Hypothalamus (tissue), 51 donors: ENCODE data around the gene PDE1A.

Experiments used
- DNase-seq, 51 donors: peaks; one replicate each; lab custom pipeline; 2025; lab: John Stamatoyannopoulos, UW

The PDE1A gene

DNA sequence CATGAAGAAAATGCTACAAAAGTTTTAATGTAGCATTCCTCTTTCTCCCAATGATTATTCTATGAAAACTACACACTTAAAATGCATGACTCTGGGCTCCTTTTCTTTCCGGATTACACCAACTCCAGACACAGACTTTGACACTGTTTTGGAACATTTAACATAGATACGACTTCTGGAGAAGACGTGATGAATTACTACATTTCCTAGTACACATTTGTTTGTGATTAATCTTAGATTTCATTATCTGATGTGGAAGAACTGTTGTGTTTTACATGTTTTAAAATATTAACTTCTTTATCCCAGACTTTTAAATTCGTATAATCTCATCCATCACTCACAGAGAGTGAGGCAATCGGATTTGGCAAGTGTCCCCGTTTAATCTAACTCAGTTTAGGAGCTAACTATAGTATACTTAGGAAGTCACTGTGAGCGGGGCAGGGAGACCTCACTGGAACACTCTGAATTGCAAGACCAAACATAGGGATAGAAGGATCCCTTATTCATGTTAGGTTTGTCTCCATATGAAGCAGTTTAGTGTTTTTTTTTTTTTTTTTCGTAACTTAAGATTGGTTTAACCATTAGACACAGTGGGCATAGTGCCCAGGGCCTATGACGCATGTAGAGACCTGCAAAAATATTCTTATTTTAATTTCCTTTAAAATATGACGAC is 66.7 kb downstream of the PDE1A start:
- DNase-seq: no peak

DNA sequence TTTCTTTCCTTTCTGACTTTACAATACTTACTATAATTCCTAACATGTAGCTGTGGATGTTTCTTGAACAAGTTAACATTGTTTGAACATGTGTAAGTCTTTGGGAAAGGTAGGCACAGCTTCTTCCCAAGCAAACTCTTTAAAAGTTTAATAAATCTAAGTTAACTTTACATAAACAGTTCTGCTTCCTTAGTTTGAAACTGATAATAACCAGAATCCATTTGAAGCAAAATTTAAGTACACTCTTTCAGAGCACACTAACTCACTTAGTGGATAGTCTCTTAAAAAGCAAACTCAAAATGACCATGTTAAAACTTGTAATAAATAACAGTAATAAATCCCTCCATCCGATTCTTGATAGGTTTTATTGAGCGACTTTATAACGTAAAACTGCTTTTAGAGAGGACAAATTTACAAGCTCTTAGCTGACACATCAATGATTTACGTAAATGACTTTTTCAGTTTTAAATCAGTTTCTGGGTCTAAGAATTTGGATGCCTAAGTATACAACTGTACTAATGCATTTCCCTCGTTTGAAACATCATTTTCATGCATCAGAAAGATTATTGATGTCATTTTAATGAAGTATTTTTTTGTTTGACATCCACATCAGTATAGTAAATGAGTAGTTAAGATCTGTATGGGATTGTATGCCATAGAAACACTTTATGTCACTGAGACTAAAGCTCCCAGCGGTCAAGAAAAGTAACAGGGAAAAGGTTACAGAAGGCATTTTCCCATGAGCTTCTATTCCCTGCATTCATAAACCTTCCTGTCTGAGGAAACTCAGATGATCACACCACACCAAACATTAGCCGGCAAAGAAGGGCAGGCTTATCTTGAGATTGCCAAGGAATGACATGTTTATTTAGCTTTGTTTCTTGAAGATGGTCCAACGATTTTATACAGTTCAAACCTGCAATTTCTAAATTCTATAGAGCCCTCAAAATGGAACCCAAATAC is 67.5 kb downstream of the PDE1A start:
- no peak for DNase-seq

DNA sequence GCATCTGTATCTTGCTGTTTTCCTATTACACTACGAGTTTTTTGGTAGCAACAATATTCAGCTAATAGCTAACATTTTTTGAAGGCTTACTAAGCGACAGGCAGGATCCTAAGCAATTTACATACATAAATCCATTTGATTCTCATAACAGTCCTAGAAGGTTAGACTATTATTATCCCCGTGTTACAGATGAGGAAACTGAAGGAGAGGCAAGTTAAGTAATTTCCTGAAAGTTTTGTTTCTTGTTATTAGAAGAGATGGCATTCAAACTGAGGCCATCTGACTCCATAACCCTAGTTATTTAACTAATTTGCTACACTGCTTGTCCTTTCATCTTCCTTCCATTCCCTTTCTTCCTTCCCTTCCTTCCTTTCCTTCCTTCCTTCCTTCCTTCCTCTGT is 68.2 kb downstream of the PDE1A start:
- DNase-seq: no peak

DNA sequence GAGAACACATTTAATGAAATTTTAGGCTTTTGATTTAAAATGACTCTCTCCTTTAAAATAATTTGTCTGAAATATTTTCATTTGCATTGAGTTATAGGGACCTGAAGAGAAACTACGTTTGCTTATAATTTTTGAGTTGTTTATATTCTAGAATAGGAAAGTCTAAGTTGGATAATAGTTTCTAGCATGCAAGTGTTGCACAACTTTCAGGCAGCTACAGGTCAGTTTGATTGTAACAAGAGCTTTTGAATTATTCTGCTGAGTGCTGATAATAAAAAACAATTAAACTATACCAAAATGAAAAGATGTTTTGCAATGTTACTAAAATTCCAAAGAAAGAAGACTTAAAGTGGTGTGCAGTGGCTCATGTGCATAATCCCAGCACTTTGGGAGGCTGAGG is 71.0 kb downstream of the PDE1A start:
- DNase-seq: no peak

DNA sequence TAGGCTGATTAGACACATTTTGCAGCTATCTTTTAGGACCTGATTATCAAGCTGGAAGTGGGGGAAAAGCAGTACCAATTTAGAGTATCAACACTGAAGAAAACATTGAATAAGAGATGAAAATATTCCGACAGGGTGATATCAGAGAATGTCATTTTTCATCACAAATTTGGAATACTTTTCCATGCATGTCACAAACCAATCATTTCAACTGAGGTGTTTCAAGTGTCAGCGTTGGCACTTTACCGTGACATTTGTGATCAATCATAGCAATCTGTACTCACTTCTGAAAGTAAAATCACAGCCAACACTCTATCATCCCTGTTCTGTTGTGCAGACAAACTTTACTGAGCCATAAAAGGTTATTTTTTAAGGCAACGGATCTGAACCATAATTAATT is 75.4 kb downstream of the PDE1A start:
- DNase-seq: no peak

DNA sequence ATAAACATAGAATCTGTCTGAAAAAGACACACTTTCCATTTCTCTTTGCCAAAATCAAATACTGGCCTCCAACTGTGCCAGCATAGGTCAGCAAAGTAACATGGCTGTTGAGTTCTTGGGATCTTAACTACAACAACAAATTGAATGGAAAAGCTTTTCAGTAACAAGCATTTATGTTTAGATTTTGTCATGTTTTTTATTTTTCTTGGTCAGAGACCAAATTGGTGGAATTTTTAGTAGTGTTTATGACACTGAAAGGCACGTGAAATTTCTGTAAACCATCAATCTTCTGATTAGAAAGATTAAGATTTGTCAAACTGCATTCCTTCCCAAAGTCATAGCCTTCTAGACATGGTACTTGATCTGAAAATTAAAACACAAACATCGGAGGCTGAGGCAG is 77.6 kb downstream of the PDE1A start:
- no peak for DNase-seq

DNA sequence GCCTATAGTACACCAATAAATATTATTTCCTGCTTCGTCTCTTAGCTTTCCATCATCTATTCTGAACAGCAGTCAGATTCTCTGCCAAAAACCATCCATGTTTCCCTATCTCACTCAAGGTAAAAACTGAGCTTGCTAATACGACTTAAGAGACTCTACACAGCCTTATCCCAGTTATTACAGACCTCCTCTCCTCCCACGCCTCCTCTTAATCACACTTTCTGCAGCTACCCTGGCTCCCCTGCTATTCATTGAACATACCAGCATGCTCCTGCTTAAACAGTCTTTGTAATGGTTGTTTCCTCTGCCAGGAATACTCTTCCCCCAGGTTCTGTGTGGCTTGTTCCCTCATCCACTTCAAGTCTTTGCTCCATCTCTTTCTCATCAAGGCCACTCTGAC is 81.5 kb downstream of the PDE1A start:
- no peak for DNase-seq

DNA sequence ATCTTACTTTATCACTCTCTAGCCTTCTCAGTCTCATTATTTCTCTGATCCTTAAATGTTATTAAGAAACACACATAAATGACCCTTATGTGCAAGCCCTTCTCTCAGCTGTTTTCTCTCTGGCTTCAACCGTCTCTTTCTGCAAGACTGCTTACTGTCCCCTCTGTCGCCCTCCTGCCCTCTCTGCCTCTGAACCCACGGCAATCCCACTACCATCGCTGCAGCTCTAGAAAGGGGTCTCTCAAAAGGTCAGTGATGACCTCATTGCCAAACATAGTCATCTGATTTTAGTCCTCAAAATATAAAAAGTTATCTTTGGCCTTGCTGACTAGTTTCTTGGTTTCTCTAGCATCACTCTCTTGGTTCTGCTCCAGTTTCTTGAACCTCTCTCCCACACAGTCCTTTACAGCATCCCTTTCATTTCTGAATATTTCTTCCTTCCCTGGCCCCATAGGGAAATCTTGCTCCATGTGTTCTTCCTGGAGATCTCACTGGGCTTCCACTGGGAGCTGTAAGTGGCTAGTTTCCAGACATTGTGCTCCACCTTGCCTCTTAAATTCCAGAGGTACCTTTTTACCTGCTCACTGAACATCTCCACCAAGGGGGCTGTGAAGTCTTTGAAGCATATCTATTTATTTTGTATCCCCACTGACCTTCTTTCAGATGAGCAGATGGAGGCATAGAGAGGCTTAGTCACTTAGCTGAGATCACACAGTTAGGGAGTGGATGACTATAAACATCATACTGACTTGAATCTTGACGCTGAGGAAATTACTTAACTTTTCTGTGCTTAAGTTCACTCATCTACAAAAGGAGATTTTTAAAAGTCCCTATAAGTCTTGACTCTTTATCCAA is 96.2 kb downstream of the PDE1A start:
- no peak for DNase-seq

DNA sequence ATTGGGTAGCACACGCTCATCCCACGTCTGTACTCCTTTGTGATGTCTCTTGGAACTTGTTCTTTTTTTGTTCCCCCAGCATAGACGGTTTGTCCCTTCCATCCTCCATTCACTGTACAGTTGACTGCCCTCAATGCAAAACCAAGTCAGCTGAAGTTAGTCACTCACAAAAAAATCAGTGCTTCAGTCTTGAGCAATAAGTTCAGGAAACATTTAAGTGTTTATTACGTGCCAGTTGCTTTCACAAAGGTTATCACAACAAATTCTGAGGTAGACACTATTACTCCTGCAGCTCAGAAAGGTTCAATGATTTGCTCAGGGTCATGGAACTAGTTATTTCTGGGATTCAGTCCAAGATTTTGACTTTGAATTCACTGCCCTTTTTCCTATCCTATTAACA is 102.2 kb downstream of the PDE1A start:
- DNase-seq: no peak

DNA sequence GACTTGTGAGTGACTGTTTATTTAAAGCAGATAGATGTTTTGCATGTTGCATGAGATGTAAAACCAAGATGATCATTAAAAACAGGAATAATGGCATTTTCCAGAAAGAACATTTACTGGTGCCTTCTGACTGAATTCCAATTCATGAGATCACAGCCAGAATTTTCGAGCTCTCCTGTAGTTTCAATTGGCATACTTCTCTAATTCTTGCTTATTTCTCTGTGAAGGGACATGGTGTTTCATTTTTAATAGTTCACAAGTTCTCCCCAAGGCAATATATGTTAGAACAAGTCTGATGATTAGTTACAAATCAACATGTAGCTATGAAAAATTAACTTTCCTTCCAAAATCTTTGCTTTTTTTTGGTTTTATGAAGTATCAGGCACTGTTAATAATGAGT is 105.7 kb downstream of the PDE1A start:
- no peak for DNase-seq

DNA sequence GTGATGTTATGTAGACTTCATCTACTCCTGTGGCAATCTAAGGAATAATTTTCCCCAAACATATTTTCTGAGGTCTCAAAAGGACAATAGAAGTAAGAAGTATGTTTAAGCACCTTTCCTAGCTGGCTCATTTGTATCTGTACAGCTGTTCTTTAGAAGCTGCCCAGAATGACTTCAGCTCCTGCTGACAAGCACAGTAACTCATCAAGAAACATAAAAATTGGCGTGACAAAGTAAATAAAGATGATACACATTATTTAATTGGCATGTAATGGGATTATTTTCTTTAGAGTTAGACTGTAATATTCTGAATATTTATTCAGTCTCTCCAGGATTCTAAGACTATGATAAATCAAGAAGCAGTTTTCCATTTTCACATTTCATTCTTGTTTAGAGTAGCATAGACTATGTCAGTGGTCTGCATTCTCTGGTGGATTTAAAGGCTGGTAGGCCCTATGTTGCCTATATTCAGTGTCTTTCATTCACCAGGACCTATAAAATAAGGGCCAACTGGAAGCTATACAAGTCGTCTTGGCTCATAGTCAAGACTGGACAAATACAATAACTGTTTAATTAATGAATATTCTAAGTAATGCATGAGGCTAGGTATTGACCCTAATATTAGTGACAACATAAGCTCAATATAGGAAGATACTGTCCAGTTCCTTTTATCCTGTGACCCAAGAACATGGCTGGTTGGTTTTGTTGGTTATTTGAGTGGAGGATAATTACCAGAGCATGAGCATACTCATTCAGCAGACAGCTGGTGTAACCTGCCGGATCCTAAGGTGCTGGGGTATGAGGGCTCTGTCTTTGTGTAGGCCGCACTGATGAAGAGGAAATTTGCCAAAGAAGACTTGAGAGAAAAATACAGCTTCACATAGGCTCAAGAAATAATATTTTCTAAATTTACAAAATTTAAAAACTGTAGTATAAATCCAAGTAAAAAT is 107.0 kb downstream of the PDE1A start:
- no peak for DNase-seq

DNA sequence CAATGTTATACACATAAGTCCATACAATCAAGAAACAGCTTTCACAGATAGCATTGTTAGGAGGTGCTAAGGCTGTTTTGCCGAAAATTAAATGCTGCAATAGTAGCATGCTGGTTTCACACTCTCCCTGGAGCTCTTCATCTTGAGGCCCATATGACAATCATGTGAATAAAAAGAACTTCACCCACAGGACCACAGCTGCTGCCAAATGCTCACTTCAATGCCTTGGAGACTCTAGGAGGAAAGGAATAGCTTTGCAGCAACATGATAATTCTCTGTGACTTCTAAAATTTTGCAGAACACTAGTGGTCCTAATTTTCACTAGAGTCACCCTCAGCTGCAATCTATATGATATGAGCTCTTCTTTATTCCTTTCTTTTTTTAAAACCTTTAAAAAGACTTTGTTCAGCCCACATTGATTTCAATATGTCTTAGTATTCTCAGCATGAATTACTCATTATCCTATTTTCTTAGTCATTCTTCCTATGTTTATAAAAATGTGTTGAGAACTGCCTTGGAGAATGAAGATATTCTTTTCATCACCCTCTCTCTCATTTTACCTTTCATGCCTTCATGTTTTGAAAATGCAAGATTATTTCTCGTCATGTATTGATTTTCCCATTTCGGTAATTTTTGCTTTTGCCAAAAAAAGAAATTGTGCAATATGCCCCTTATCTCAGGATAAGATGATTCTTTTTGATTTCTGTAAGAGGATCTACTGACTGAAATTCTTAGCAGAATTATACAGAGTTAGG is 108.2 kb downstream of the PDE1A start:
- no peak for DNase-seq

DNA sequence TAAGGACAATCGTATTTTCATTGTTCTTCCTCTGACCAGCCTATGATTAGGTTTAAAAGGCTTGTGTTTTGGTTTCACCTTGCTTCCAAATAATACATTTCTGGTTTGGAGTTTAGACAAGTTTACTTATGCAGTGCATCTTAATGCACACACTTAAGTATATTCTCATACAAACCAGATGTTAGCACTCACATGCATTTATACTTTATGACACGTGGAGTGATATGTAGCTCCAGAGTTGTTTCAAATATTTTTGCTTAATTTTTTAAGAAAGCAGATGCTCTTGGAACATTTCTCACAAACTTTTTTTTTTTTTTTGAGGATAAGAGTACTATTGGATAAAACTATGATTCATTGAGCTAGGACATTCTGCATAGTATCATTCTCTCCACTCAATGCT is 109.9 kb downstream of the PDE1A start:
- no peak for DNase-seq

DNA sequence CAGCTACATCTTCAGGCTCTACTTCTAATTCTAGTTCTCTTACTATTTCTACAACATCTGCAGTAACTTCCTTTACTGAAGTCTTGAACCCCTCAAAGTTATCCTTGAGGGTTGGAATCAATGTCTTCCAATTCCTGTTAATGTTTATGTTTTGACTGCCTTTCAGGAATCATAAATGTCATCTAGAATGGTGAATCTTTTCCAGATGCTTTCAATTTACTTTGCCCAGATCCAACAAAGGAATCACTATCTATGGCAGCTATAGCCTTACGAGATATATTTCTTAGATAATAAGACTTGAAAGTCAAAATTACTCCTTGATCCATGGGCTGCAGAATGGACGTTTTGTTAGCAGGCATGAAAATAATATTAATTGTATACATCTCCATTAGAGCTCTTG is 123.9 kb downstream of the PDE1A start:
- no peak for DNase-seq

DNA sequence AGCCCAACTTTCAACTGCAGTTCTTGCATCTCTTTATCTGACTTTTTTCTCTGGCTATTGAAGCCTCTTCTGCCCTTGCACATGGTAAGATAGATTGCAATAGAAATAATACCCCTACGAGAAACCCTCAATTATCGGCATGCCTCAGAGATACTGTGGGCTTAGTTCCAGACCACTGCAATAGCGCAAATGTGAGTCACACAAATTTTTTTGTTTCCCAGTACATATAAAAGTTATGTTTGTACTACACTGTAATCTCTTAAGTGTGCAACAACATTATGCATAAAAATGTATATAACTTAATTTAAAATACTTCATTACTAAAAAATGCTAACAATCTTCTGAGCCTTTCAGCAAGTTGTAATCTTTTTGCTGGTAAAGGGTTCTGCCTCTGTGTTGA is 124.7 kb downstream of the PDE1A start:
- DNase-seq: no peak

DNA sequence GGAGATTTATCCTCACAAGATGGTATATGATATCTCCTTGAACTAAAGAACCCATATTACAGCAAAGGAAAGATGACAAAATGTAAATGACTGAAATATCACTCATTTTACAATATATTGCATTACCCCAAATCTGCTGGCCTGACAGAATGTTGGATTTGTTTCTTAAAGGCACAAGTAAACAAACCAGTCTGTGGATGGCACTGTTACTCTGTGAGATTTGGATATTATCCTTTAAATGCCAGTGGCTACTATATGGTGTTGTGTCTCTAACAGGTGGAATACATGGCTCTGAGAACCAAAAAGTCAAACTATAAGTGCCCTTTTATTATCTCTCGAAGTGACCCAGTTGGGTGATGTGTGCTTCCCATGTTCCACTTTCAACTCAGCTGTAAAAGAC is 125.7 kb downstream of the PDE1A start:
- no peak for DNase-seq

DNA sequence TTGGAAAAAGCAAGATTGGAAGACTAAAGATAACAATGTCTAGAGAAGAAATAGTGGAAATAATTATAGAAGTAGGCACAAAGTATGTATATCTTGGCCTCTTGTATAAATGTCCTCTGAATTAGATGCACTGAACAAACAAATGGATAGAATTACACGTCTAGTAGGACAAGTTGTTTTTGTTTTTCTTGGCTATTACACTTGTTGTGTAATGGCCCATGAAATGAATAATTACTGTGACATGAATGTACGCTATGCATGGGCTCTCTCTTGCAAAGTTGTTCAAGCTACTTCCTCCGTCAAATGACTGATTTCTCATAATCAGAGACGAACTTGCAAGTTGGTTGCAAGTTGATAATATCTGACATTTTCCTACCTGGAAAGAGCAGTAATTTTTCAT is 126.2 kb downstream of the PDE1A start:
- DNase-seq: no peak

DNA sequence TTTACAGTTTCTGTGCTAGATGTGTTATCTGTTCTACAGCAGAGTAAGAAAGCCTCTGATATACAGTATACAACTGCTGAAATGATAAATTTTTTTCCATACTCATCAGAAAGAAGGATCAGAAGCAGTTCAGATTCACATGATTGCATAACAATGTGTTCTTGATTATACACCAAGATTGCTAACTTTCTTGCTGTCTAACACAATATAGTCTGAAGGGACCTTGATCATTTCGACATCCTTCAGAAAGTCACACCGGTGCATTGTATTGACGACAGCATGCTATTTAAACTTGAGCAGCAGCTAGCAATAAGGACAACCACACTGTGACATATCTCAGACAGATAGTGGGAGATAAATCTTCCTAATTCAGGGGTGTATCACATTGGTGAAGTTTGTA is 127.2 kb downstream of the PDE1A start:
- DNase-seq: no peak

DNA sequence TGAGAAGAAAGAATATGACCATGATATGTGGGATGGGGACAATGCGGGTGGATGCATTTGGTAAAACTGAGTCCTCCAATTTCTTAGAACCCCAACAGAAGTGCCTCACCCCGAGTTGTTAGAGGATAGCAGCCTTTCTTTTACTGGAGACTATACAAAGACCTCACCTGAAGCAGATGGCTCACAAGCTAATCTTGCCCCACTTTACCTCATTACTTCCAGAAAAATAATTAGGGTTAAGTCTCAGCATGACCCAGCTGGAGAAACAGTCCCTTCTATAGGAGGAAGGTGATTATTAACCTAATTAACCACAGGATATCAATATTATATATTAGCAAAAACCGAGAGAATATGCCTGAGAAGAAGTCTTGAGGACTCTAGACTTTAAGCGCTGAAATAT is 128.4 kb downstream of the PDE1A start:
- DNase-seq: no peak
